Mesendoderm (in vitro differentiated cells): ENCODE data around the gene UBAP1L. TPM values are rescaled to one million over a fixed set of nuclear protein-coding genes. Genes with fewer than 3 reads are reported as not detected.

Experiments
- DNase-seq: peaks from one replicate; pipeline ENCODE4 v3.0.0; 2013
- H2AK5ac ChIP-seq: 2 replicates; pipeline ENCODE4 v1.6.1; 2013; ENCODE audit warnings: low read length, inconsistent platforms
- H2BK120ac ChIP-seq: 2 replicates; pipeline ENCODE4 v1.6.1; 2013; ENCODE audit warnings: low read depth, mild to moderate bottlenecking, low read length, moderate library complexity, mixed read lengths
- H2BK15ac ChIP-seq: replicated peaks from 2 replicates; pipeline ENCODE4 v1.6.1; 2013; ENCODE audit warnings: low read depth, mild to moderate bottlenecking, moderate library complexity
- H2BK5ac ChIP-seq: 2 replicates; pipeline ENCODE4 v1.6.1; 2013; ENCODE audit warnings: low read length, inconsistent platforms
- H3K18ac ChIP-seq: 2 replicates; pipeline ENCODE4 v1.6.1; 2013; ENCODE audit warnings: mild to moderate bottlenecking, low read length, mixed read lengths
- H3K23ac ChIP-seq: one replicate; pipeline ENCODE4 v1.6.1; 2013; ENCODE audit warnings: low read length
- H3K27ac ChIP-seq: 2 replicates; pipeline ENCODE4 v1.5.1; 2013; ENCODE audit warnings: low read depth, mild to moderate bottlenecking, inconsistent platforms, low read length, moderate library complexity
- H3K27me3 ChIP-seq: 2 replicates; pipeline ENCODE4 v1.6.1; 2013; ENCODE audit warnings: low read length, control low read depth, mild to moderate bottlenecking, inconsistent platforms; ENCODE audit not compliant: insufficient read depth, poor library complexity
- H3K36me3 ChIP-seq: 2 replicates; pipeline ENCODE4 v1.6.1; 2013; ENCODE audit warnings: low read length, inconsistent platforms; ENCODE audit not compliant: control insufficient read depth, insufficient read depth
- H3K4ac ChIP-seq: one replicate; pipeline ENCODE4 v1.6.1; 2013; ENCODE audit warnings: low read depth, mild to moderate bottlenecking, low read length, moderate library complexity
- H3K4me1 ChIP-seq: 2 replicates; pipeline ENCODE4 v1.6.1; 2013; ENCODE audit warnings: low read depth, low read length, inconsistent platforms; ENCODE audit not compliant: control insufficient read depth
- H3K4me2 ChIP-seq: 2 replicates; pipeline ENCODE4 v1.6.1; 2013; ENCODE audit warnings: low read length
- H3K4me3 ChIP-seq: 2 replicates; pipeline ENCODE4 v1.5.1; 2013; ENCODE audit warnings: mild to moderate bottlenecking, low read length
- H3K56ac ChIP-seq: one replicate; pipeline ENCODE4 v1.6.1; 2013; ENCODE audit warnings: low read length
- H3K79me1 ChIP-seq: 2 replicates; pipeline ENCODE4 v1.6.1; 2013; ENCODE audit warnings: low read length, inconsistent platforms
- H3K79me2 ChIP-seq: 2 replicates; pipeline ENCODE4 v1.6.1; 2013; ENCODE audit warnings: mild to moderate bottlenecking, low read length; ENCODE audit not compliant: control insufficient read depth, insufficient read depth
- H3K9ac ChIP-seq: 2 replicates; pipeline ENCODE4 v1.6.1; 2013; ENCODE audit warnings: low read length, inconsistent platforms
- H4K5ac ChIP-seq: one replicate; pipeline ENCODE4 v1.6.1; 2013; ENCODE audit warnings: low read length
- H4K8ac ChIP-seq: one replicate; pipeline ENCODE4 v1.6.1; 2013; ENCODE audit warnings: low read depth, mild to moderate bottlenecking, control low read depth, low read length, moderate library complexity
- WGBS: extraction: QIAGEN DNeasy Blood & Tissue Kit; methylation state at CpG from one replicate; pipeline ENCODE4 v1.1.7; 2013; ENCODE audit warnings: low lambda C conversion rate, missing lambda C conversion rate; ENCODE audit not compliant: insufficient coverage; ENCODE audit errors: extremely low coverage; 5-methylcytosine and 5-hydroxymethylcytosine counted together
- polyA plus RNA-seq, 2 experiments: library from polyadenylated mRNA; stranded (reverse); fragments of 200-250 nt; gene quantifications; one replicate each; pipeline ENCODE4 v1.2.3, GENCODE V29; 2013

Gene UBAP1L
- 0.45 TPM for polyA plus RNA-seq (2013, experiment 1 of 2)
- 0.41 TPM for polyA plus RNA-seq (2013, experiment 2 of 2)

GRCh38 chr15:65115086-65115485, at the start of gene UBAP1L:
Gene UBAP1L (minus strand): TSS chr15:65115200. CDS start chr15:65106215, 8,985 bp downstream.
- no peak within 1 kb of the TSS for H3K4me2 ChIP-seq
- H3K79me1 ChIP-seq = no peaks in the 10 kb centered on the region
- no peaks in the 10 kb centered on the region for H3K27me3 ChIP-seq
- 100% methylated on average over 1 of the region's 2 CpGs for WGBS
- H4K8ac ChIP-seq = no peak within 1 kb of the TSS
- no peak within 1 kb of the TSS for H3K23ac ChIP-seq
- H2BK5ac ChIP-seq = no peak within 1 kb of the TSS
- H3K27ac ChIP-seq = no peak within 1 kb of the TSS
- H3K9ac ChIP-seq = no peak within 1 kb of the TSS
- H3K56ac ChIP-seq = no peak within 1 kb of the TSS
- H2BK120ac ChIP-seq = no peak within 1 kb of the TSS
- H3K18ac ChIP-seq = no peak within 1 kb of the TSS
- H3K79me2 ChIP-seq = no peaks in the 10 kb centered on the region
- H4K5ac ChIP-seq = no peak within 1 kb of the TSS
- no peak within 1 kb of the TSS for H3K4me3 ChIP-seq
- no peak within 1 kb of the TSS for H3K4ac ChIP-seq
- H2AK5ac ChIP-seq = no peak within 1 kb of the TSS
- DNase-seq = no peak
- H2BK15ac ChIP-seq = no peak within 1 kb of the TSS
- H3K36me3 ChIP-seq = peaks cover 1% of the 10 kb centered on the region
- H3K4me1 ChIP-seq = peaks cover 2% of the 10 kb centered on the region

- H3K27ac ChIP-seq = no peak overlapping the region
- H3K23ac ChIP-seq = no peak overlapping the region
- no peak overlapping the region for H3K4me2 ChIP-seq
- H2BK120ac ChIP-seq = no peak overlapping the region
- no peak for DNase-seq
- no peak overlapping the region for H3K4ac ChIP-seq
- no peak overlapping the region for H3K9ac ChIP-seq
- WGBS = no CpG with 5 or more reads among the region's 1 CpG
- no peak overlapping the region for H4K8ac ChIP-seq
- no peaks in the 10 kb centered on the region for H3K4me1 ChIP-seq
- no peak overlapping the region for H4K5ac ChIP-seq
- no peak overlapping the region for H2BK15ac ChIP-seq
- peaks cover 2% of the 10 kb centered on the region for H3K79me1 ChIP-seq
- H2BK5ac ChIP-seq = no peak overlapping the region
- H3K27me3 ChIP-seq = no peaks in the 10 kb centered on the region
- no peak overlapping the region for H3K18ac ChIP-seq
- peaks cover 2% of the 10 kb centered on the region for H3K36me3 ChIP-seq
- H3K56ac ChIP-seq = no peak overlapping the region
- no peak overlapping the region for H2AK5ac ChIP-seq
- H3K4me3 ChIP-seq = no peak overlapping the region
- no peaks in the 10 kb centered on the region for H3K79me2 ChIP-seq
Measured at GRCh38 chr15:65164139-65164538, 49.1 kb upstream of the UBAP1L start.

DNA sequence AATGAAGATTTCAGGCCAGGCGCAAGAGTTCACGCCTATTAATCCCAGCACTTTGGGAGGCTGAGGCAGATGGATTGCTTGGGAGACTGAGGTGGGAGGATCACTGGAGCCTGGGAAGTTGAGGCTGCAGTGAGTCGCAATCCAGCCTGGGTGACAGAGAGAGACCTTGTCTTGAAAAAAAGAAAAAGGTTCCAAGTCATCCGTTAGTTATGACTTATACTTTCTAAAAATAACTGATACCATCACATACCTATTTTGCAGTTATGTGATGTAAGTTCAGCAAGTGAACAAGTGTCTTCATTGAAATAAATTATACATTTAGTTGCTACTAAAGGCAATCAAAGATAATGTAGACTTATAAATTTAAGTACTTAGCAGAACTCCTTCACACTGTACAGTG, 48.0 kb upstream of the UBAP1L start:
- H2BK15ac ChIP-seq = no peak overlapping the region
- no CpG with 5 or more reads among the region's 4 CpGs for WGBS
- no peak overlapping the region for H3K4me2 ChIP-seq
- no peak overlapping the region for H4K8ac ChIP-seq
- H3K23ac ChIP-seq = no peak overlapping the region
- H2BK120ac ChIP-seq = no peak overlapping the region
- peaks cover 2% of the 10 kb centered on the region for H3K79me1 ChIP-seq
- no peak overlapping the region for H4K5ac ChIP-seq
- no peak overlapping the region for H3K4me3 ChIP-seq
- no peak overlapping the region for H3K9ac ChIP-seq
- no peaks in the 10 kb centered on the region for H3K27me3 ChIP-seq
- H3K4ac ChIP-seq = no peak overlapping the region
- no peaks in the 10 kb centered on the region for H3K79me2 ChIP-seq
- no peak for DNase-seq
- H3K4me1 ChIP-seq = no peaks in the 10 kb centered on the region
- H3K18ac ChIP-seq = no peak overlapping the region
- H2BK5ac ChIP-seq = no peak overlapping the region
- H2AK5ac ChIP-seq = no peak overlapping the region
- H3K27ac ChIP-seq = no peak overlapping the region
- peaks cover 2% of the 10 kb centered on the region for H3K36me3 ChIP-seq
- H3K56ac ChIP-seq = no peak overlapping the region

GRCh38 chr15:65156692-65157091, 41.7 kb upstream of the UBAP1L start:
- H3K4me1 ChIP-seq = no peaks in the 10 kb centered on the region
- H2BK120ac ChIP-seq = no peak overlapping the region
- H3K27ac ChIP-seq = no peak overlapping the region
- no peak overlapping the region for H3K4me3 ChIP-seq
- H3K4ac ChIP-seq = no peak overlapping the region
- H3K23ac ChIP-seq = no peak overlapping the region
- no peaks in the 10 kb centered on the region for H3K79me2 ChIP-seq
- WGBS = no CpG with 5 or more reads among the region's 5 CpGs
- no peak overlapping the region for H3K56ac ChIP-seq
- H3K27me3 ChIP-seq = no peaks in the 10 kb centered on the region
- H3K36me3 ChIP-seq = peaks cover 3% of the 10 kb centered on the region
- H2BK5ac ChIP-seq = no peak overlapping the region
- no peak overlapping the region for H3K18ac ChIP-seq
- no peak overlapping the region for H2BK15ac ChIP-seq
- H3K79me1 ChIP-seq = no peaks in the 10 kb centered on the region
- H4K8ac ChIP-seq = no peak overlapping the region
- H3K9ac ChIP-seq = no peak overlapping the region
- no peak overlapping the region for H2AK5ac ChIP-seq
- DNase-seq = no peak
- H3K4me2 ChIP-seq = no peak overlapping the region
- no peak overlapping the region for H4K5ac ChIP-seq

- H3K9ac ChIP-seq = no peak overlapping the region
- no peak overlapping the region for H2BK15ac ChIP-seq
- no peak for DNase-seq
- no peaks in the 10 kb centered on the region for H3K79me2 ChIP-seq
- H3K23ac ChIP-seq = no peak overlapping the region
- H2AK5ac ChIP-seq = no peak overlapping the region
- peaks cover 3% of the 10 kb centered on the region for H3K36me3 ChIP-seq
- H3K4ac ChIP-seq = no peak overlapping the region
- H3K4me2 ChIP-seq = no peak overlapping the region
- H2BK120ac ChIP-seq = no peak overlapping the region
- H3K4me3 ChIP-seq = no peak overlapping the region
- H3K56ac ChIP-seq = no peak overlapping the region
- H3K27ac ChIP-seq = no peak overlapping the region
- no peaks in the 10 kb centered on the region for H3K4me1 ChIP-seq
- no peak overlapping the region for H2BK5ac ChIP-seq
- WGBS = no CpG with 5 or more reads among the region's 6 CpGs
- H3K18ac ChIP-seq = no peak overlapping the region
- no peak overlapping the region for H4K8ac ChIP-seq
- H3K27me3 ChIP-seq = no peaks in the 10 kb centered on the region
- no peaks in the 10 kb centered on the region for H3K79me1 ChIP-seq
- no peak overlapping the region for H4K5ac ChIP-seq
Measured at GRCh38 chr15:65154720-65155119, 39.7 kb upstream of the UBAP1L start.

DNA sequence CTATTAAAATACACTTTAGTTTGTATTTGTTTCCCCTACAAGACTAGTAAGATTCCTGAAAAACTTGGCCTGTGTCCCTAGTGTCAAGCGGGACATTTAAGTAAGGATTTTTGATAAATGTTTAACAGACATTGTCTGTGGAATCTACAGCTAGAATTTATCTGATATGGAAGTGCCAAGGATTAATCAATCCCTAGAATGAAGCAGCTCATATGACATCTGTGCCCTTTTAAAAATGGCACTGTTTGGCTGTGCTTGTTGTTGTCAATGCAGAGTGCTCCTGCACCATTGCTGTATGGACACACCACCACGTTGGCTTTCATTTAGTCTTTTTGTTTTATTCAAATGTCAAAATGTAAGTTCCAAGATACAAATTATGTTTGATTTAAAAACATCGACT, 32.9 kb upstream of the UBAP1L start:
- DNase-seq = no peak
- no CpG with 5 or more reads among the region's 3 CpGs for WGBS
- Histone ChIP-seq H3K4me3 (no peak overlapping the region), H3K18ac (no peak overlapping the region), H3K56ac (no peak overlapping the region), H3K4me2 (no peak overlapping the region), H3K9ac (no peak overlapping the region), H2BK120ac (no peak overlapping the region), H3K23ac (no peak overlapping the region), H2AK5ac (no peak overlapping the region), H3K79me1 (no peaks in the 10 kb centered on the region), H3K4ac (no peak overlapping the region), H3K27me3 (no peaks in the 10 kb centered on the region), H3K79me2 (no peaks in the 10 kb centered on the region), H2BK5ac (no peak overlapping the region), H3K4me1 (no peaks in the 10 kb centered on the region), H2BK15ac (no peak overlapping the region), H3K27ac (no peak overlapping the region), H4K8ac (no peak overlapping the region), H3K36me3 (no peaks in the 10 kb centered on the region), H4K5ac (no peak overlapping the region)
